HepG2 (cell line): ENCODE measurements around the gene LCORL. TPM values are rescaled to one million over a fixed set of nuclear protein-coding genes. Genes with fewer than 3 reads are reported as not detected.
A peak's percentile ranks its signal among the peaks of the same experiment; 100 is the strongest.
"Not testable (repeated sequence)": the region's sequence is repeated elsewhere in the genome, so short reads cannot be mapped to it uniquely, and the experiment has no call there.

Source experiments
- ATAC-seq: fragments of 200-7000 bp; cut with Tn5 transposase; 3 replicates; pipeline ENCODE4 v1.9.1; 2020; ENCODE audit warnings: mild to moderate bottlenecking, moderate library complexity
- BruUV-seq: library from RNA; stranded (reverse); fragments of 400-500 nt; replicated peaks from 2 replicates; lab custom pipeline; 2021; lab: Mats Ljungman, UMichigan
- CTCF ChIA-PET: fragments of 300-600 bp; formaldehyde crosslinking; extraction: SDS; loops from one replicate; lab custom pipeline; 2021; ENCODE audit warnings: low total read pairs, inconsistent platforms, low intra/inter-chr PET ratio; lab: Yijun Ruan, JAX
- POLR2A ChIA-PET: fragments of 350-600 bp; sonication (Branson Sonifier 250); formaldehyde crosslinking; loops from one replicate; lab custom pipeline; 2020; ENCODE audit warnings: antibody characterized with exemption, inconsistent platforms; lab: Yijun Ruan, JAX
- DNase-seq: peaks from one replicate; pipeline ENCODE4 v3.0.0-alpha.2; 2015; ENCODE audit warnings: low spot score
- FAIRE-seq: peaks from 3 replicates; lab custom pipeline; 2011; peaks lifted over from hg19 to GRCh38; lab: Jason Lieb, UNC
- H2AFZ ChIP-seq: one replicate; pipeline ENCODE4 v1.6.1; 2011; ENCODE audit warnings: low read length, inconsistent platforms
- H3K27ac ChIP-seq: fragments of 300-600 bp; 3 replicates; pipeline ENCODE4 v1.8.0; 2011; ENCODE audit warnings: mixed run types, mild to moderate bottlenecking, mixed read lengths, low read length, inconsistent platforms; ENCODE audit not compliant: insufficient read depth; ENCODE audit errors: extremely low read length
- H3K27me3 ChIP-seq, 2 experiments: fragments of 200-600 bp in 1 of 2; 2 replicates in 1 of 2; 3 replicates in 1 of 2; pipeline versions ENCODE4 v1.6.0 to v1.8.0; 2011; ENCODE audit warnings: low read length in 2 of 2, mild to moderate bottlenecking in 2 of 2, moderate library complexity in 2 of 2, inconsistent platforms in 1 of 2; ENCODE audit not compliant: insufficient read depth in 2 of 2, control insufficient read depth in 1 of 2
- H3K36me3 ChIP-seq, 2 experiments: fragments of 200-600 bp in 1 of 2; replicated peaks in 1 of 2; 2 replicates in 1 of 2; 3 replicates in 1 of 2; pipeline versions ENCODE4 v1.5.1 to v1.8.0; 2011; ENCODE audit warnings: low read length in 2 of 2, inconsistent platforms in 1 of 2; ENCODE audit not compliant: insufficient read depth in 2 of 2, control insufficient read depth in 1 of 2
- H3K4me1 ChIP-seq: 2 replicates; pipeline ENCODE4 v1.5.1; 2012; ENCODE audit warnings: low read length, inconsistent platforms; ENCODE audit not compliant: insufficient read depth
- H3K4me2 ChIP-seq: 2 replicates; pipeline ENCODE4 v1.6.0; 2011; ENCODE audit warnings: low read depth, low read length, inconsistent platforms
- H3K4me3 ChIP-seq, 3 experiments: fragments of 200-600 bp in 1 of 3; sonication (generic), shearing (Covaris generic) in 1 of 3; replicated peaks in 1 of 3; 2 replicates each; pipeline ENCODE4 v1.5.1; 2011 to 2016; ENCODE audit warnings: low read length in 3 of 3, inconsistent platforms in 2 of 3, low read depth in 2 of 3, mild to moderate bottlenecking in 2 of 3, control low read depth in 1 of 3, mixed read lengths in 1 of 3; ENCODE audit not compliant: insufficient read depth in 1 of 3
- H3K79me2 ChIP-seq: one replicate; pipeline ENCODE4 v1.6.1; 2011; ENCODE audit warnings: low read length, inconsistent platforms; ENCODE audit not compliant: insufficient read depth
- H3K9ac ChIP-seq: 2 replicates; pipeline ENCODE4 v1.6.0; 2011; ENCODE audit warnings: mild to moderate bottlenecking, low read depth, low read length, inconsistent platforms; ENCODE audit not compliant: insufficient read depth
- H3K9me3 ChIP-seq: 2 replicates; pipeline ENCODE4 v1.5.1; 2012; ENCODE audit warnings: mild to moderate bottlenecking, low read length
- H4K20me1 ChIP-seq: 2 replicates; pipeline ENCODE4 v1.6.0; 2011; ENCODE audit warnings: inconsistent platforms, mild to moderate bottlenecking, low read length, moderate library complexity; ENCODE audit not compliant: insufficient read depth
- MAFK ChIP-seq, 2 experiments: IDR thresholded peaks in 1 of 2; conservative IDR thresholded peaks in 1 of 2; 2 replicates each; pipeline ENCODE4 v1.6.1; 2011; ENCODE audit warnings: improper control_type of control experiment in 2 of 2, low read length in 2 of 2
- NCOA5 ChIP-seq: sonication (generic); formaldehyde crosslinking; IDR thresholded peaks from 2 replicates; pipeline ENCODE4 v1.4.0; 2020; ENCODE audit warnings: missing genetic modification reagents
- PRPF4 ChIP-seq: fragments of 200-400 bp; formaldehyde crosslinking; IDR thresholded peaks from 2 replicates; pipeline ENCODE4 v1.6.1; 2016; ENCODE audit warnings: low read length, low read depth; ENCODE audit not compliant: poor library complexity, severe bottlenecking
- SP4 ChIP-seq: sonication (generic); formaldehyde crosslinking; IDR thresholded peaks from 2 replicates; pipeline ENCODE4 v1.8.1; 2023; ENCODE audit warnings: mild to moderate bottlenecking, missing genetic modification reagents
- ZIK1 ChIP-seq: sonication (generic); formaldehyde crosslinking; IDR thresholded peaks from 2 replicates; pipeline ENCODE4 v1.5.0; 2020; ENCODE audit warnings: mild to moderate bottlenecking, low read depth, missing genetic modification reagents, borderline replicate concordance
- ZNF768 ChIP-seq: sonication (generic); formaldehyde crosslinking; IDR thresholded peaks from 2 replicates; pipeline ENCODE4 v1.4.0; 2020; ENCODE audit warnings: missing genetic modification reagents
- WGBS: methylation state at CpG from one replicate; pipeline ENCODE4 v1.1.6; 2017; ENCODE audit warnings: low lambda C conversion rate; 5-methylcytosine and 5-hydroxymethylcytosine counted together
- in situ Hi-C: cut with HindIII; loops from 2 replicates; pipeline ENCODE4 v1.10.0; 2017; ENCODE audit warnings: low pct_unique_long_range_greater_than_20kb; ENCODE audit not compliant: extremely low pct_ligation_motif_present
- intact Hi-C: fragments of 100-400 bp; cut with micrococcal nuclease; formaldehyde crosslinking; loops from one replicate; pipeline ENCODE4 v1.10.0; 2022; ENCODE audit not compliant: unreplicated experiment
- polyA plus RNA-seq, 8 experiments: library from polyadenylated mRNA; depleted of rRNA in 3 of 8; stranded (reverse) in 7 of 8; unstranded in 1 of 8; fragments of >200 nt; fragmentation: Illumina TruSeq in 4 of 8; extraction: Trizol in 4 of 8; gene quantifications; 2 replicates each; pipeline versions ENCODE4 v1.2.1 to v1.2.3, GENCODE V29; 2011 to 2016; ENCODE audit warnings: low read depth in 4 of 8, missing spikeins in 1 of 8, mixed read lengths in 1 of 8; ENCODE audit not compliant: insufficient read depth in 1 of 8
- total RNA-seq, 5 experiments: library from RNA; depleted of rRNA; stranded (reverse); fragments of >200 nt; fragmentation: Illumina TruSeq; extraction: Trizol; gene quantifications; 2 replicates each; pipeline ENCODE4 v1.2.3, GENCODE V29; 2016; ENCODE audit warnings: low read depth in 1 of 5
- TF ChIP-seq, protein P1 (sequence below): sonication (generic); formaldehyde crosslinking; IDR thresholded peaks from 2 replicates; pipeline ENCODE4 v1.4.0; 2020; ENCODE audit warnings: missing genetic modification reagents

Gene LCORL
- total and polyA plus RNA-seq, 2 of the 13 experiments (the other 11 are each of a cell fraction or from before 2014, with no cell fraction given): 5.3 to 14.5 TPM

DNA sequence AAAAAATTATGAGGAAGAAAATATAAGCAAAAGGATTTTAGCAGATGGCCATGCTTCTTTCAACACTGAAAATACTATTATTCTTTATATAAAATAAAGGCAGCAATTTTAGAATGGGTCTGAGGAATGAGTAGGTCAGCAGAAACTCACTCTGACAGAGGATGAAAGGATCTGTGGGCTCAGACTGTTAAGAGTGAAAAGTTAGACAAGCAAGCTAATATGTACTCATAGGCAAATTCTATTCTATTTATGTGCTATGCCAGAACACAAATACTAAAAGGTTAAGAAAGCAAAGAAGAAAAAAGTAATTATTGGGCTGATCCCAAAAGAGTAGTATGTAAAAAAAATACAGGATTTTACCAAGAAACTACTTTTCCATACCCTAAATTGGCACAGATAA is 13.9 kb downstream of the LCORL start:
- no peak for ATAC-seq
- no peak overlapping the region for H3K27ac ChIP-seq
- TF ChIP-seq MAFK (conservative IDR thresholded peaks at IDR 0.05 in 1 of 2, IDR thresholded peaks at IDR 0.05 in 1 of 2; ENCODE audit: low read length in 2 of 2) (peak in 1 of 2 experiments; percentile 35; a peak in 1 of 4 replicates), SP4 (CRISPR knock-in tag) (no peak), PRPF4 (no peak), ZIK1 (CRISPR knock-in tag) (no peak), ZNF768 (no peak), NCOA5 (CRISPR knock-in tag) (no peak)
- TF ChIP-seq, protein P1, sequence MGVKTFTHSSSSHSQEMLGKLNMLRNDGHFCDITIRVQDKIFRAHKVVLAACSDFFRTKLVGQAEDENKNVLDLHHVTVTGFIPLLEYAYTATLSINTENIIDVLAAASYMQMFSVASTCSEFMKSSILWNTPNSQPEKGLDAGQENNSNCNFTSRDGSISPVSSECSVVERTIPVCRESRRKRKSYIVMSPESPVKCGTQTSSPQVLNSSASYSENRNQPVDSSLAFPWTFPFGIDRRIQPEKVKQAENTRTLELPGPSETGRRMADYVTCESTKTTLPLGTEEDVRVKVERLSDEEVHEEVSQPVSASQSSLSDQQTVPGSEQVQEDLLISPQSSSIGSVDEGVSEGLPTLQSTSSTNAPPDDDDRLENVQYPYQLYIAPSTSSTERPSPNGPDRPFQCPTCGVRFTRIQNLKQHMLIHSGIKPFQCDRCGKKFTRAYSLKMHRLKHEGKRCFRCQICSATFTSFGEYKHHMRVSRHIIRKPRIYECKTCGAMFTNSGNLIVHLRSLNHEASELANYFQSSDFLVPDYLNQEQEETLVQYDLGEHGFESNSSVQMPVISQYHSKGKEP (CRISPR knock-in tag): no peak
- TF ChIP-seq, all 625 proteins: peak for 1
- ChIA-PET POLR2A (no interaction called here), CTCF (no interaction called here)
- no peak overlapping the region for H3K9ac ChIP-seq
- no peaks in the 10 kb centered on the region for H3K27me3 ChIP-seq
- no peak overlapping the region for H2AFZ ChIP-seq
- in situ Hi-C loops (loop anchor here (25.0 kb wide), 1 partner anchor 445 kb away; no protein-coding TSS in a partner anchor), intact Hi-C loops (no loop called here)
- peaks cover 82% of the 10 kb centered on the region for H3K79me2 ChIP-seq
- no peak overlapping the region for H3K4me2 ChIP-seq
- no peaks in the 10 kb centered on the region for H3K9me3 ChIP-seq
- no peaks in the 10 kb centered on the region; a peak in 1 of 5 replicates for H3K36me3 ChIP-seq
- FAIRE-seq: no peak
- peaks cover 11% of the 10 kb centered on the region for H3K4me1 ChIP-seq
- peaks cover 12% of the 10 kb centered on the region for H4K20me1 ChIP-seq
- DNase-seq: no peak
- H3K4me3 ChIP-seq: no peak overlapping the region
- no TSS peak for BruUV-seq

DNA sequence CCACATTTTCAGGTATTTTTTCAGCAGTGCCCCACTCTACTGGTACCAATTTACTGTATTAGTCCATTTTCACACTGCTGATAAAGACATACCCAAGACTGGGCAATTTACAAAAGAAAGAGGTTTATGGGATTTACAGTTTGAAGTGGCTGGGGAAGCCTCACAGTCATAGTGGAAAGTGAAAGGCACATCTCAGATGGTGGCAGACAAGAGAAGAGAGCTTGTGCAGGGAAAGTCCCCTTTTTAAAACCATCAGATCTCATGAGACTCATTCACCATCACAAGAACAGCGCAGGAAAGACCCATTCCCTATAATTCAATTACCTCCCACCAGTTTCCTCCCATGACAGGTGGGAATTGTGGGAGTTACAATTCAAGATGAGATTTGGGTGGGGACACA is 15.1 kb downstream of the LCORL start:
- BruUV-seq, ATAC-seq, H3K27ac ChIP-seq, H4K20me1 ChIP-seq, intact Hi-C loops, DNase-seq, H3K4me3 ChIP-seq, FAIRE-seq, CTCF ChIA-PET, H3K4me2 ChIP-seq, H3K9me3 ChIP-seq, H3K4me1 ChIP-seq, H3K9ac ChIP-seq, POLR2A ChIA-PET, H2AFZ ChIP-seq, H3K27me3 ChIP-seq, H3K36me3 ChIP-seq: not testable (repeated sequence)
- in situ Hi-C loops: loop anchor here (25.0 kb wide), 1 partner anchor 444 kb away; no protein-coding TSS in a partner anchor
- H3K79me2 ChIP-seq: peaks cover 76% of the 10 kb centered on the region
- 100% methylated on average over 1 of the region's 1 CpG for WGBS
